HG03060 (cell line): ENCODE data around the gene SRGAP1.
A peak's percentile ranks its signal among the peaks of the same experiment; 100 is the strongest.
"Not testable (repeated sequence)": the region's sequence is repeated elsewhere in the genome, so short reads cannot be mapped to it uniquely, and the experiment has no call there.

ENCODE experiments used
- ATAC-seq: cut with Tn5 transposase; IDR thresholded peaks from one replicate; pipeline ENCODE4 v1.9.1; 2021; ENCODE audit warnings: low read depth, moderate number of reproducible peaks; ENCODE audit not compliant: unreplicated experiment

SRGAP1 gene

GRCh38 chr12:63836936-63837335 is 7.6 kb upstream of the SRGAP1 start:
- ATAC-seq: no peak

- no peak for ATAC-seq
Measured at GRCh38 chr12:63838411-63838810, 6.1 kb upstream of the SRGAP1 start.

GRCh38 chr12:63841011-63841410 is 3.5 kb upstream of the SRGAP1 start:
- ATAC-seq: no peak

GRCh38 chr12:63841571-63841970 is 2.9 kb upstream of the SRGAP1 start:
- no peak for ATAC-seq

GRCh38 chr12:63842750-63843149 is 1.8 kb upstream of the SRGAP1 start:
- not testable (repeated sequence) for ATAC-seq

- ATAC-seq: no peak
Measured at GRCh38 chr12:63843254-63843720, 1.2 kb upstream of the SRGAP1 start.

- ATAC-seq: peak; percentile 77
Measured at GRCh38 chr12:63843721-63844390, 644 bp upstream of the SRGAP1 start.

GRCh38 chr12:63845726-63846125 is 1.2 kb downstream of the SRGAP1 start:
- ATAC-seq: no peak

GRCh38 chr12:63846238-63846967 is 1.9 kb downstream of the SRGAP1 start:
- ATAC-seq: no peak

- no peak for ATAC-seq
Measured at GRCh38 chr12:63848450-63848849, 4.0 kb downstream of the SRGAP1 start.

- no peak for ATAC-seq
Measured at GRCh38 chr12:63849106-63849620, 4.7 kb downstream of the SRGAP1 start.

GRCh38 chr12:63849641-63850040 is 5.1 kb downstream of the SRGAP1 start:
- ATAC-seq: no peak

GRCh38 chr12:63853978-63854377 is 9.5 kb downstream of the SRGAP1 start:
- ATAC-seq: no peak

GRCh38 chr12:63855299-63855698 is 10.8 kb downstream of the SRGAP1 start:
- no peak for ATAC-seq

GRCh38 chr12:63857771-63858670 is 13.5 kb downstream of the SRGAP1 start:
- ATAC-seq: no peak

- not testable (repeated sequence) for ATAC-seq
Measured at GRCh38 chr12:63859880-63860279, 15.4 kb downstream of the SRGAP1 start.

- ATAC-seq: no peak
Measured at GRCh38 chr12:63862187-63862968, 17.9 kb downstream of the SRGAP1 start.

GRCh38 chr12:63862969-63863230 is 18.4 kb downstream of the SRGAP1 start:
- no peak for ATAC-seq

GRCh38 chr12:63863658-63864453 is 19.4 kb downstream of the SRGAP1 start:
- ATAC-seq: no peak

- no peak for ATAC-seq
Measured at GRCh38 chr12:63864454-63864706, 19.9 kb downstream of the SRGAP1 start.
